ENCODE measurements around the gene SKI. TPM values are rescaled to one million over a fixed set of nuclear protein-coding genes. Genes with fewer than 3 reads are reported as not detected.

The SKI gene
- total and polyA plus RNA-seq, 2 experiments from 2014 or later, result 9.3 to 66.8 TPM

- Mint-ChIP-seq H3K9me3 (no peaks in the 10 kb centered on the region), H3K27me3 (ENCODE audit: insufficient read depth, low read depth, poor library complexity) (peaks cover 15% of the 10 kb centered on the region), H3K27ac (no peak overlapping the region), H3K4me3 (peak overlapping the region; percentile 27; the same call in 1 of the 3 replicates), H3K36me3 (ENCODE audit: low read depth) (no peaks in the 10 kb centered on the region; the same call in 2 of the 3 replicates), H3K4me1 (peaks cover 8% of the 10 kb centered on the region)
- Histone ChIP-seq H3K36me3 (ENCODE audit: insufficient read depth) (no peaks in the 10 kb centered on the region), H3K4me3 (peak overlapping the region; percentile 49), H4K20me1 (replicated peaks; ENCODE audit: insufficient read depth) (no peaks in the 10 kb centered on the region), H3F3A (replicated peaks; ENCODE audit: low read depth) (peaks cover 3% of the 10 kb centered on the region; the same call in 1 of the 2 replicates), H3K27ac (ENCODE audit: low read depth) (no peak overlapping the region), H3K4me1 (ENCODE audit: insufficient read depth) (peaks cover 9% of the 10 kb centered on the region), H3K27me3 (ENCODE audit: insufficient read depth) (no peaks in the 10 kb centered on the region), H3K79me2 (replicated peaks; ENCODE audit: insufficient read depth) (no peaks in the 10 kb centered on the region), H3K4me2 (peak overlapping the region; percentile 78), H2AFZ (no peak overlapping the region), H3K9me2 (ENCODE audit: insufficient read depth) (no peaks in the 10 kb centered on the region)
- TF ChIP-seq CTCF (conservative IDR thresholded peaks at IDR 0.05; ENCODE audit: low read depth in 2 of 2), result peak; percentile 38 to 50
- TF ChIP-seq ZNF114 (CRISPR knock-in tag; IDR thresholded peaks at IDR 0.05), result no peak
- TF ChIP-seq EZH2 (IDR thresholded peaks at IDR 0.05; ENCODE audit: low read depth, unreplicated experiment), result no peak
- TF ChIP-seq CREB1 (CRISPR knock-in tag; IDR thresholded peaks at IDR 0.05; ENCODE audit: low read depth), result no peak
- TF ChIP-seq ZNF331 (CRISPR knock-in tag; IDR thresholded peaks at IDR 0.05; ENCODE audit: low read depth), result no peak
- TF ChIP-seq EZH2phosphoT487 (IDR thresholded peaks at IDR 0.05; ENCODE audit: unreplicated experiment), result no peak
- TF ChIP-seq POLR2AphosphoS5 (IDR thresholded peaks at IDR 0.05; ENCODE audit: low read depth), result no peak
- TF ChIP-seq NANOG (IDR thresholded peaks at IDR 0.05; ENCODE audit: borderline replicate concordance), result no peak
- no peak for TF ChIP-seq REST (IDR thresholded peaks at IDR 0.05; ENCODE audit: unreplicated experiment)
- DNase-seq (ENCODE audit: low spot score) (peak; percentile 76), ATAC-seq (peak; percentile 9)
Measured at GRCh38 chr1:2314803-2315673, 86.9 kb downstream of the SKI start.

All from GM23338 (cell line).